HepG2 (cell line): ENCODE results near the gene FAM53B. TPM values are rescaled to one million over a fixed set of nuclear protein-coding genes. Genes with fewer than 3 reads are reported as not detected.

Source experiments
- ARNTL ChIP-seq: sonication (generic); formaldehyde crosslinking; IDR thresholded peaks from 2 replicates; pipeline ENCODE4 v1.4.0; 2020; ENCODE audit warnings: mild to moderate bottlenecking, missing genetic modification reagents
- CENPX ChIP-seq: sonication (generic); formaldehyde crosslinking; IDR thresholded peaks from 2 replicates; pipeline ENCODE4 v1.9.0; 2021; ENCODE audit warnings: mild to moderate bottlenecking, missing genetic modification reagents, moderate library complexity
- HCFC1 ChIP-seq: fragments of 150-350 bp; IDR thresholded peaks from 2 replicates; pipeline ENCODE4 v1.6.1; 2014; ENCODE audit warnings: low read depth, low read length
- IRX3 ChIP-seq: sonication (generic); formaldehyde crosslinking; IDR thresholded peaks from 2 replicates; pipeline ENCODE4 v1.8.1; 2023; ENCODE audit warnings: mild to moderate bottlenecking, low read depth, missing genetic modification reagents, borderline replicate concordance
- KLF16 ChIP-seq, 2 experiments: sonication (generic) in 1 of 2; formaldehyde crosslinking in 1 of 2; IDR thresholded peaks; 2 replicates each; pipeline versions ENCODE4 v1.6.1 to v1.8.0; 2016 to 2023; ENCODE audit warnings: missing genetic modification reagents in 2 of 2, missing compliant biosample characterization in 1 of 2
- LCORL ChIP-seq, 2 experiments: fragments of 450-650 bp in 1 of 2; sonication (generic) in 1 of 2; formaldehyde crosslinking in 1 of 2; IDR thresholded peaks; 2 replicates each; pipeline versions ENCODE4 v1.5.0 to v1.6.1; 2017 to 2020; ENCODE audit warnings: antibody characterized with exemption in 1 of 2, missing genetic modification reagents in 1 of 2
- MED1 ChIP-seq: sonication (generic); formaldehyde crosslinking; IDR thresholded peaks from 2 replicates; pipeline ENCODE4 v1.4.0; 2020; ENCODE audit warnings: missing genetic modification reagents
- NFKBIZ ChIP-seq: IDR thresholded peaks from 2 replicates; pipeline ENCODE4 v1.6.1; 2018; ENCODE audit warnings: missing genetic modification reagents, missing compliant biosample characterization
- RAD51 ChIP-seq: fragments of 450-650 bp; IDR thresholded peaks from 2 replicates; pipeline ENCODE4 v1.6.1; 2016; ENCODE audit warnings: borderline replicate concordance
- STAG1 ChIP-seq: sonication (generic); formaldehyde crosslinking; IDR thresholded peaks from 2 replicates; pipeline ENCODE4 v1.4.0; 2020; ENCODE audit warnings: missing genetic modification reagents
- TP53 ChIP-seq: sonication (generic); formaldehyde crosslinking; conservative IDR thresholded peaks from 2 replicates; pipeline ENCODE4 v1.4.0; 2020; ENCODE audit warnings: missing genetic modification reagents
- ZFY ChIP-seq: sonication (generic); formaldehyde crosslinking; IDR thresholded peaks from 2 replicates; pipeline ENCODE4 v1.4.0; 2020; ENCODE audit warnings: missing genetic modification reagents
- ZMAT3 ChIP-seq: sonication (generic); formaldehyde crosslinking; conservative IDR thresholded peaks from 2 replicates; pipeline ENCODE4 v1.7.0; 2021; ENCODE audit warnings: missing genetic modification reagents
- ZNF124 ChIP-seq: sonication (generic); formaldehyde crosslinking; IDR thresholded peaks from 2 replicates; pipeline ENCODE4 v1.4.0; 2020; ENCODE audit warnings: missing genetic modification reagents
- ZNF17 ChIP-seq: sonication (generic); formaldehyde crosslinking; IDR thresholded peaks from 2 replicates; pipeline ENCODE4 v1.5.0; 2020; ENCODE audit warnings: mild to moderate bottlenecking, missing genetic modification reagents
- ZNF225 ChIP-seq: sonication (generic); formaldehyde crosslinking; IDR thresholded peaks from 2 replicates; pipeline ENCODE4 v1.4.0; 2020; ENCODE audit warnings: mild to moderate bottlenecking, missing genetic modification reagents
- ZNF570 ChIP-seq: sonication (generic); formaldehyde crosslinking; IDR thresholded peaks from 2 replicates; pipeline ENCODE4 v1.4.0; 2020; ENCODE audit warnings: mild to moderate bottlenecking, missing genetic modification reagents, borderline replicate concordance
- ZNF577 ChIP-seq: sonication (generic); formaldehyde crosslinking; IDR thresholded peaks from 2 replicates; pipeline ENCODE4 v1.4.0; 2020; ENCODE audit warnings: mild to moderate bottlenecking, low read depth, missing genetic modification reagents, borderline replicate concordance
- ZNF652 ChIP-seq: IDR thresholded peaks from 2 replicates; pipeline ENCODE4 v1.6.1; 2016; ENCODE audit warnings: low read depth, borderline replicate concordance
- ZNF761 ChIP-seq: sonication (generic); formaldehyde crosslinking; conservative IDR thresholded peaks from 2 replicates; pipeline ENCODE4 v1.4.0; 2020; ENCODE audit warnings: mild to moderate bottlenecking, missing genetic modification reagents
- ZSCAN12 ChIP-seq: sonication (generic); formaldehyde crosslinking; IDR thresholded peaks from 2 replicates; pipeline ENCODE4 v1.9.0; 2021; ENCODE audit warnings: mild to moderate bottlenecking, missing genetic modification reagents
- polyA plus RNA-seq, 8 experiments: library from polyadenylated mRNA; depleted of rRNA in 3 of 8; stranded (reverse) in 7 of 8; unstranded in 1 of 8; fragments of >200 nt; fragmentation: Illumina TruSeq in 4 of 8; extraction: Trizol in 4 of 8; gene quantifications; 2 replicates each; pipeline versions ENCODE4 v1.2.1 to v1.2.3, GENCODE V29; 2011 to 2016; ENCODE audit warnings: low read depth in 4 of 8, missing spikeins in 1 of 8, mixed read lengths in 1 of 8; ENCODE audit not compliant: insufficient read depth in 1 of 8
- total RNA-seq, 5 experiments: library from RNA; depleted of rRNA; stranded (reverse); fragments of >200 nt; fragmentation: Illumina TruSeq; extraction: Trizol; gene quantifications; 2 replicates each; pipeline ENCODE4 v1.2.3, GENCODE V29; 2016; ENCODE audit warnings: low read depth in 1 of 5
- TF ChIP-seq, protein P1 (sequence below): sonication (generic); formaldehyde crosslinking; IDR thresholded peaks from 2 replicates; pipeline ENCODE4 v1.9.0; 2021; ENCODE audit warnings: missing genetic modification reagents, borderline replicate concordance
- TF ChIP-seq, protein P2 (sequence below): sonication (generic); formaldehyde crosslinking; IDR thresholded peaks from 2 replicates; pipeline ENCODE4 v1.4.0; 2020; ENCODE audit warnings: missing genetic modification reagents
- TF ChIP-seq, protein P3 (sequence below): sonication (generic); formaldehyde crosslinking; IDR thresholded peaks from 2 replicates; pipeline ENCODE4 v1.8.1; 2023; ENCODE audit warnings: mild to moderate bottlenecking, missing genetic modification reagents

FAM53B gene
- total and polyA plus RNA-seq, 2 of the 13 experiments (the other 11 are each of a cell fraction or from before 2014, with no cell fraction given): 6.4 to 19.3 TPM

DNA sequence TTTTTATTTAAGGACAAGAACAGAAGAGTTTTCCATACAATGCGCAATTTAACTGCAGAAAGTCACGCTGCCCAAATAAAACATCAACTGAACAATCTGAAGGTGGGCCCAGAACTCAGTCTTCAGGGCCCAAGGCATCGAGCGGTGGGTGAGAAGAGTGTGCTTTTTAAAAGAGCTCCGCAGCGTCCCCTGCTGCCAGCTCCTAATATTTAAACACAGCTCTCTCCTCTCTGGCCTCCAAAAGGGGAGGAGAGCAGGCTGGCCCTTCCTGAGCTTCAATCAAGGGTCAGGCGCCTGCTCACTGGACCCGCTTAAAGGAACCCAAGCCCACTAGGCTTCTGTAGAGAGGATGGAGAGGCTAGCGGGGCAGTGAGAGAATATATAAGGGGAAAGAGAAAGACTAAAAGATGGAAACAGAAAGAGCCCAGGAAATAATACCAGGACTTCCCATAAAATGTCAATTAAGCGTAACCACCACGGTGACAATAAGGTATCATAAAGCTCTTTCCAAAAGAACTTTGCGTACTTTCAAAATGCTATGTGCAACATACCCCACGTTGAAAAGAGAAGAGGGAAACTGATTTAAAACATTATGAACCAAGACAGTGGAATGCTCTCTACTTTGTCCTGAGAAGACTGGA, 2.8 kb downstream of the FAM53B start (continued):
- TF ChIP-seq, protein P1, sequence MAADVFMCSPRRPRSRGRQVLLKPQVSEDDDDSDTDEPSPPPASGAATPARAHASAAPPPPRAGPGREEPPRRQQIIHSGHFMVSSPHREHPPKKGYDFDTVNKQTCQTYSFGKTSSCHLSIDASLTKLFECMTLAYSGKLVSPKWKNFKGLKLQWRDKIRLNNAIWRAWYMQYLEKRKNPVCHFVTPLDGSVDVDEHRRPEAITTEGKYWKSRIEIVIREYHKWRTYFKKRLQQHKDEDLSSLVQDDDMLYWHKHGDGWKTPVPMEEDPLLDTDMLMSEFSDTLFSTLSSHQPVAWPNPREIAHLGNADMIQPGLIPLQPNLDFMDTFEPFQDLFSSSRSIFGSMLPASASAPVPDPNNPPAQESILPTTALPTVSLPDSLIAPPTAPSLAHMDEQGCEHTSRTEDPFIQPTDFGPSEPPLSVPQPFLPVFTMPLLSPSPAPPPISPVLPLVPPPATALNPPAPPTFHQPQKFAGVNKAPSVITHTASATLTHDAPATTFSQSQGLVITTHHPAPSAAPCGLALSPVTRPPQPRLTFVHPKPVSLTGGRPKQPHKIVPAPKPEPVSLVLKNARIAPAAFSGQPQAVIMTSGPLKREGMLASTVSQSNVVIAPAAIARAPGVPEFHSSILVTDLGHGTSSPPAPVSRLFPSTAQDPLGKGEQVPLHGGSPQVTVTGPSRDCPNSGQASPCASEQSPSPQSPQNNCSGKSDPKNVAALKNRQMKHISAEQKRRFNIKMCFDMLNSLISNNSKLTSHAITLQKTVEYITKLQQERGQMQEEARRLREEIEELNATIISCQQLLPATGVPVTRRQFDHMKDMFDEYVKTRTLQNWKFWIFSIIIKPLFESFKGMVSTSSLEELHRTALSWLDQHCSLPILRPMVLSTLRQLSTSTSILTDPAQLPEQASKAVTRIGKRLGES: no peak
- TF ChIP-seq NFKBIZ (CRISPR knock-in tag): no peak
- no peak for TF ChIP-seq ZNF124 (CRISPR knock-in tag)
- no peak for TF ChIP-seq ZNF570 (CRISPR knock-in tag)
- TF ChIP-seq KLF16 (CRISPR knock-in tag; IDR thresholded peaks at IDR 0.05): peak in 1 of 2 experiments; percentile 23; a peak in 1 of 4 replicates
- no peak for TF ChIP-seq ZNF761 (CRISPR knock-in tag)
- TF ChIP-seq MED1 (CRISPR knock-in tag): no peak
- no peak for TF ChIP-seq ZNF652 (CRISPR knock-in tag)
- no peak for TF ChIP-seq HCFC1
- TF ChIP-seq, protein P2, sequence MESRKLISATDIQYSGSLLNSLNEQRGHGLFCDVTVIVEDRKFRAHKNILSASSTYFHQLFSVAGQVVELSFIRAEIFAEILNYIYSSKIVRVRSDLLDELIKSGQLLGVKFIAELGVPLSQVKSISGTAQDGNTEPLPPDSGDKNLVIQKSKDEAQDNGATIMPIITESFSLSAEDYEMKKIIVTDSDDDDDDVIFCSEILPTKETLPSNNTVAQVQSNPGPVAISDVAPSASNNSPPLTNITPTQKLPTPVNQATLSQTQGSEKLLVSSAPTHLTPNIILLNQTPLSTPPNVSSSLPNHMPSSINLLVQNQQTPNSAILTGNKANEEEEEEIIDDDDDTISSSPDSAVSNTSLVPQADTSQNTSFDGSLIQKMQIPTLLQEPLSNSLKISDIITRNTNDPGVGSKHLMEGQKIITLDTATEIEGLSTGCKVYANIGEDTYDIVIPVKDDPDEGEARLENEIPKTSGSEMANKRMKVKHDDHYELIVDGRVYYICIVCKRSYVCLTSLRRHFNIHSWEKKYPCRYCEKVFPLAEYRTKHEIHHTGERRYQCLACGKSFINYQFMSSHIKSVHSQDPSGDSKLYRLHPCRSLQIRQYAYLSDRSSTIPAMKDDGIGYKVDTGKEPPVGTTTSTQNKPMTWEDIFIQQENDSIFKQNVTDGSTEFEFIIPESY (CRISPR knock-in tag): no peak
- TF ChIP-seq ZNF225 (CRISPR knock-in tag): no peak
- 0 out of 2 replicates have a peak, but pooled peaks have one; percentile 14 for TF ChIP-seq ZFY (CRISPR knock-in tag)
- TF ChIP-seq, protein P3, sequence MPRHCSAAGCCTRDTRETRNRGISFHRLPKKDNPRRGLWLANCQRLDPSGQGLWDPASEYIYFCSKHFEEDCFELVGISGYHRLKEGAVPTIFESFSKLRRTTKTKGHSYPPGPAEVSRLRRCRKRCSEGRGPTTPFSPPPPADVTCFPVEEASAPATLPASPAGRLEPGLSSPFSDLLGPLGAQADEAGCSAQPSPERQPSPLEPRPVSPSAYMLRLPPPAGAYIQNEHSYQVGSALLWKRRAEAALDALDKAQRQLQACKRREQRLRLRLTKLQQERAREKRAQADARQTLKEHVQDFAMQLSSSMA: no peak
- TF ChIP-seq ARNTL (CRISPR knock-in tag): no peak
- TF ChIP-seq RAD51: no peak
- TF ChIP-seq STAG1 (CRISPR knock-in tag): peak; percentile 69
- TF ChIP-seq ZNF577 (CRISPR knock-in tag): no peak
- no peak for TF ChIP-seq IRX3 (CRISPR knock-in tag)
- no peak for TF ChIP-seq TP53
- TF ChIP-seq ZSCAN12 (CRISPR knock-in tag): no peak
- TF ChIP-seq ZMAT3 (CRISPR knock-in tag): no peak
- no peak for TF ChIP-seq ZNF17 (CRISPR knock-in tag)
- no peak for TF ChIP-seq LCORL (IDR thresholded peaks at IDR 0.05)
- TF ChIP-seq LCORL (CRISPR knock-in tag; IDR thresholded peaks at IDR 0.05): peak; percentile 67; the same call in 1 of the 2 replicates
- TF ChIP-seq CENPX: no peak
